H1 (cell line): ENCODE results near the gene L3MBTL1. TPM values are rescaled to one million over a fixed set of nuclear protein-coding genes. Genes with fewer than 3 reads are reported as not detected.
A peak's percentile ranks its signal among the peaks of the same experiment; 100 is the strongest.

ENCODE experiments used
- BRCA1 ChIP-seq: IDR thresholded peaks from 2 replicates; pipeline ENCODE4 v1.6.1; 2012; ENCODE audit warnings: low read depth, low read length, improper control_type of control experiment
- CBX8 ChIP-seq: fragments of 300-800, 300-1000 bp; sonication (generic); IDR thresholded peaks from 2 replicates; pipeline ENCODE4 v1.7.1; 2016; ENCODE audit warnings: low read depth, low read length, borderline replicate concordance
- CHD1 ChIP-seq: IDR thresholded peaks from 2 replicates; pipeline ENCODE4 v1.6.1; 2012; ENCODE audit warnings: low read depth, low read length, improper control_type of control experiment
- CTCF ChIP-seq, 3 experiments: IDR thresholded peaks; 1 replicate in 2 of 3; 2 replicates in 1 of 3; pipeline versions ENCODE4 v1.5.1 to v1.6.1; 2011; ENCODE audit warnings: low read length in 3 of 3, mild to moderate bottlenecking in 3 of 3, inconsistent platforms in 2 of 3, low read depth in 1 of 3, moderate library complexity in 1 of 3; ENCODE audit not compliant: insufficient read depth in 1 of 3; ENCODE audit errors: control extremely low read depth in 1 of 3
- FOSL1 ChIP-seq: IDR thresholded peaks from 2 replicates; pipeline ENCODE4 v1.6.1; 2011; ENCODE audit warnings: mild to moderate bottlenecking, low read depth, low read length, moderate library complexity; ENCODE audit not compliant: insufficient read depth
- JUND ChIP-seq: IDR thresholded peaks from 2 replicates; pipeline ENCODE4 v1.6.1; 2011; ENCODE audit warnings: mild to moderate bottlenecking, improper control_type of control experiment, low read length
- POLR2A ChIP-seq, 2 experiments: IDR thresholded peaks; 1 replicate in 1 of 2; 2 replicates in 1 of 2; pipeline ENCODE4 v1.6.1; 2011; ENCODE audit warnings: low read depth in 2 of 2, low read length in 2 of 2, mild to moderate bottlenecking in 2 of 2; ENCODE audit errors: control extremely low read depth in 1 of 2
- RNF2 ChIP-seq: fragments of 200-900, 300-1000 bp; sonication (generic); IDR thresholded peaks from 2 replicates; pipeline ENCODE4 v1.7.1; 2016; ENCODE audit warnings: borderline replicate concordance, low read depth, mild to moderate bottlenecking, antibody characterized with exemption, low read length; ENCODE audit not compliant: poor library complexity, severe bottlenecking; ENCODE audit errors: missing control alignments
- RXRA ChIP-seq: IDR thresholded peaks from 2 replicates; pipeline ENCODE4 v1.6.1; 2011; ENCODE audit warnings: low read depth, mild to moderate bottlenecking, low read length, moderate library complexity; ENCODE audit not compliant: insufficient read depth
- SAP30 ChIP-seq: fragments of 300-600 bp; sonication (generic); IDR thresholded peaks from 2 replicates; pipeline ENCODE4 v1.7.1; 2012; ENCODE audit warnings: low read length, moderate library complexity, mild to moderate bottlenecking, inconsistent platforms; ENCODE audit not compliant: insufficient read depth, insufficient replicate concordance
- TAF1 ChIP-seq: IDR thresholded peaks from 2 replicates; pipeline ENCODE4 v1.6.1; 2011; ENCODE audit warnings: mild to moderate bottlenecking, low read depth, low read length
- polyA plus RNA-seq, 7 experiments: library from polyadenylated mRNA; depleted of rRNA in 3 of 7; stranded (reverse) in 5 of 7; unstranded in 2 of 7; fragments of >200 nt in 5 of 7; fragments of 200-250 nt in 2 of 7; gene quantifications; 1 replicate in 5 of 7; 2 replicates in 1 of 7; 4 replicates in 1 of 7; pipeline versions ENCODE4 v1.2.1 to v1.2.3, GENCODE V29; 2011 to 2013; ENCODE audit warnings: missing spikeins in 2 of 7, mixed read lengths in 2 of 7
- total RNA-seq: library from RNA; stranded (reverse); fragmentation: NEBNext Ultra II Directional; extraction: Animal tissue kit (Norgen Biotek cat#: 25700); gene quantifications from 2 replicates; pipeline ENCODE4 v1.2.1, GENCODE V29; 2021

The L3MBTL1 gene
- total and polyA plus RNA-seq, 2 of the 8 experiments (the other 6 are each of a cell fraction or from before 2014, with no cell fraction given) = 11.9 to 17.0 TPM

- TF ChIP-seq CTCF (IDR thresholded peaks at IDR 0.05; ENCODE audit: control extremely low read depth in 1 of 3, insufficient read depth in 1 of 3, low read depth in 1 of 3, low read length in 3 of 3) (peak in 1 of 3 experiments; percentile 38; a peak in 1 of 4 replicates), TAF1 (peak; percentile 81), RNF2 (no peak), CHD1 (no peak), CBX8 (no peak), JUND (no peak), BRCA1 (no peak), POLR2A (IDR thresholded peaks at IDR 0.05; ENCODE audit: control extremely low read depth in 1 of 2, low read depth in 2 of 2, low read length in 2 of 2) (peak in 1 of 2 experiments; percentile 89; a peak in 2 of 3 replicates), SAP30 (no peak), FOSL1 (no peak), RXRA (no peak)
Observed at GRCh38 chr20:43508604-43509040, 1.1 kb downstream of the L3MBTL1 start (continued).
